PC-9 (cell line): ENCODE measurements around the gene ARF3. TPM values are rescaled to one million over a fixed set of nuclear protein-coding genes. Genes with fewer than 3 reads are reported as not detected.

Experiments
- BruUV-seq: library from RNA; stranded (reverse); fragments of 400-500 nt; replicated peaks from 2 replicates; lab custom pipeline; 2021; lab: Mats Ljungman, UMichigan
- CTCF ChIA-PET: fragments of 300-600 bp; sonication (Branson Sonifier 250); formaldehyde crosslinking; loops from one replicate; lab custom pipeline; 2022; ENCODE audit warnings: antibody characterized with exemption; lab: Charles Lee
- POLR2A ChIA-PET: fragments of 300-600 bp; sonication (Branson Sonifier 250); formaldehyde crosslinking; loops from one replicate; lab custom pipeline; 2022; ENCODE audit warnings: antibody characterized with exemption; ENCODE audit not compliant: unreplicated experiment; lab: Charles Lee
- DNase-seq, 2 experiments: peaks; one replicate each; pipeline versions ENCODE4 v3.0.0 to v3.0.0-alpha.2; 2015 to 2022; ENCODE audit warnings: mixed read lengths in 1 of 2
- H2AFZ ChIP-seq: fragments of 200-600 bp; sonication (generic); 2 replicates; pipeline ENCODE4 v1.8.1; 2017; ENCODE audit warnings: antibody characterized with exemption
- H3F3A ChIP-seq: fragments of 200-600 bp; sonication (generic); 2 replicates; pipeline ENCODE4 v1.8.1; 2017; ENCODE audit warnings: antibody characterized with exemption, mild to moderate bottlenecking, low read depth; ENCODE audit not compliant: insufficient read depth
- H3K27ac ChIP-seq: fragments of 200-600 bp; sonication (generic); 2 replicates; pipeline ENCODE4 v1.6.1; 2016; ENCODE audit warnings: mixed run types
- H3K27me3 ChIP-seq: fragments of 200-600 bp; sonication (generic); 2 replicates; pipeline ENCODE4 v1.6.1; 2016; ENCODE audit warnings: low read depth, mixed run types; ENCODE audit not compliant: insufficient read depth
- H3K36me3 ChIP-seq: fragments of 200-600 bp; sonication (generic); 2 replicates; pipeline ENCODE4 v1.6.1; 2016; ENCODE audit warnings: low read depth, mixed run types
- H3K4me1 ChIP-seq: fragments of 200-600 bp; sonication (generic); replicated peaks from 2 replicates; pipeline ENCODE4 v1.6.1; 2016; ENCODE audit warnings: mixed run types; ENCODE audit not compliant: insufficient read depth
- H3K4me2 ChIP-seq: fragments of 200-600 bp; sonication (generic); 2 replicates; pipeline ENCODE4 v1.6.1; 2017; ENCODE audit warnings: mixed run types
- H3K4me3 ChIP-seq: fragments of 200-600 bp; sonication (generic); 2 replicates; pipeline ENCODE4 v1.6.1; 2016; ENCODE audit warnings: mixed run types
- H3K79me2 ChIP-seq: fragments of 200-600 bp; sonication (generic); 2 replicates; pipeline ENCODE4 v1.6.1; 2017; ENCODE audit warnings: low read depth, mixed run types
- H3K9me2 ChIP-seq: fragments of 200-600 bp; sonication (generic); 2 replicates; pipeline ENCODE4 v1.8.1; 2017; ENCODE audit warnings: mild to moderate bottlenecking; ENCODE audit not compliant: insufficient read depth
- H3K9me3 ChIP-seq: fragments of 200-600 bp; sonication (generic); 2 replicates; pipeline ENCODE4 v1.8.1; 2016; ENCODE audit warnings: low read depth; ENCODE audit not compliant: insufficient read depth
- H4K20me1 ChIP-seq: fragments of 200-600 bp; sonication (generic); 2 replicates; pipeline ENCODE4 v1.8.1; 2017; ENCODE audit not compliant: insufficient read depth
- EZH2 ChIP-seq: fragments of 200-600 bp; sonication (generic); IDR thresholded peaks from 2 replicates; pipeline ENCODE4 v1.8.0; 2017; ENCODE audit warnings: antibody characterized with exemption, low read depth
- intact Hi-C: fragments of 100-400 bp; cut with micrococcal nuclease; formaldehyde crosslinking; loops from one replicate; pipeline ENCODE4 v1.10.0; 2022; ENCODE audit not compliant: unreplicated experiment
- total RNA-seq: library from RNA; stranded (reverse); gene quantifications from 2 replicates; pipeline ENCODE4 v1.2.3, GENCODE V29; 2021
- TF ChIP-seq, protein P1 (sequence below): fragments of 200-600 bp; sonication (generic); conservative IDR thresholded peaks from 2 replicates; pipeline ENCODE4 v1.6.1; 2017; ENCODE audit warnings: mixed run types, antibody characterized with exemption, mild to moderate bottlenecking, moderate library complexity

Gene ARF3
- total RNA-seq, 1 experiment from 2014 or later, result 205 TPM

DNA sequence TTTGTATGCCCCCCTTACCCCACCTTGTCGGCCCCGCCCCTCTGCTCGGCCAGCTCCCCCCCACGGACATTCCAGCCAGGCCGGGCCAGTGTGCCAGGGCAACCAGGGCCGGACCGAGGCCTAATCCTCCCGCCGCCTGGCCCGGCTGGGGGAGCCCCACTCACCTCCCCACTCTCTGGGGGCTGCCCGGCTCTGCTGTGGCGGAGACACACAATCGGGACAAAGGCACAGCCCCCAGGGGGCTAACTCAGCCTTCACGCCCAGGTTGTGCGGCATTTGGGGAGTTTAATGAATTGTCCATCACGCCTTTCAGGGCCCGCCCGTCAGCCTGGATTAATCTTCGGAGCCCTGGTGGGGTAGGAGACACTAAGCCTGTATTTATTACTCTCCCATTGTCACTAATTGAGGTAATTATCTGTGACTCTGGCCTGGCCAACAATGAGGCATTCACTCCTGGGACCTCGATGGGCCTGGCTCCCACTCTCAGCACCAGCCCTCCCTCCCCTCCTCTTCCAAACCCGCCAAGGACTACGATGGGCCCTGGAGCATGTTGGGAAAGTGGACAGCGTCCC is 29.5 kb upstream of the ARF3 start:
- no peak overlapping the region for H2AFZ ChIP-seq
- H4K20me1 ChIP-seq, result no peaks in the 10 kb centered on the region
- DNase-seq, result no peak
- ChIA-PET CTCF (no interaction called here), POLR2A (no interaction called here)
- BruUV-seq, result no TSS peak
- no peaks in the 10 kb centered on the region for H3K4me1 ChIP-seq
- no peak overlapping the region for H3K4me2 ChIP-seq
- TF ChIP-seq, protein P1, sequence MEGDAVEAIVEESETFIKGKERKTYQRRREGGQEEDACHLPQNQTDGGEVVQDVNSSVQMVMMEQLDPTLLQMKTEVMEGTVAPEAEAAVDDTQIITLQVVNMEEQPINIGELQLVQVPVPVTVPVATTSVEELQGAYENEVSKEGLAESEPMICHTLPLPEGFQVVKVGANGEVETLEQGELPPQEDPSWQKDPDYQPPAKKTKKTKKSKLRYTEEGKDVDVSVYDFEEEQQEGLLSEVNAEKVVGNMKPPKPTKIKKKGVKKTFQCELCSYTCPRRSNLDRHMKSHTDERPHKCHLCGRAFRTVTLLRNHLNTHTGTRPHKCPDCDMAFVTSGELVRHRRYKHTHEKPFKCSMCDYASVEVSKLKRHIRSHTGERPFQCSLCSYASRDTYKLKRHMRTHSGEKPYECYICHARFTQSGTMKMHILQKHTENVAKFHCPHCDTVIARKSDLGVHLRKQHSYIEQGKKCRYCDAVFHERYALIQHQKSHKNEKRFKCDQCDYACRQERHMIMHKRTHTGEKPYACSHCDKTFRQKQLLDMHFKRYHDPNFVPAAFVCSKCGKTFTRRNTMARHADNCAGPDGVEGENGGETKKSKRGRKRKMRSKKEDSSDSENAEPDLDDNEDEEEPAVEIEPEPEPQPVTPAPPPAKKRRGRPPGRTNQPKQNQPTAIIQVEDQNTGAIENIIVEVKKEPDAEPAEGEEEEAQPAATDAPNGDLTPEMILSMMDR, result no peak
- no peak for TF ChIP-seq EZH2
- H3K27ac ChIP-seq, result no peak overlapping the region
- no peaks in the 10 kb centered on the region for H3K79me2 ChIP-seq
- peaks cover 29% of the 10 kb centered on the region for H3K27me3 ChIP-seq
- H3F3A ChIP-seq, result no peaks in the 10 kb centered on the region
- no peaks in the 10 kb centered on the region for H3K9me2 ChIP-seq
- intact Hi-C loops, result no loop called here
- H3K4me3 ChIP-seq, result no peak overlapping the region
- H3K9me3 ChIP-seq, result no peaks in the 10 kb centered on the region
- no peaks in the 10 kb centered on the region for H3K36me3 ChIP-seq

DNA sequence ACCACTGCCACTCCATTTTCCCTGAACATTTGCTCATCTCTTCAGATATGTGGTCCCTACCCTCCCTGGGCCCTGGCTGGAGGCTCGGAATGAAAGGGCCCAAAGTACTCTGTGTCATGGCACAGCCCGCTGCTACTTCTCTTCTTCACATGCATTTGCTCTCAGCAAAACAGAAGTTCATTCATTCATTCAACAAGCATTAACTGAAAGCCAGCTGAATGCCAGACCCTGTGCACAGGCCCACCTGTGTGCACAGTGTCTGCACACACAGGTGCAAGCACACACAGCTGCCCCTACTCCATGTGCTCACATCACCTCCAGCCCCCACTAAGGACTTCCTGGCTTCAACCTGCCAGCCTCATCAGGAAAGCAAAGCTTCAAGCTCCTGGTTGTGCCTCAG is 28.6 kb upstream of the ARF3 start:
- Histone ChIP-seq H4K20me1 (no peaks in the 10 kb centered on the region), H3K4me1 (no peaks in the 10 kb centered on the region), H3K4me3 (no peak overlapping the region), H3K79me2 (no peaks in the 10 kb centered on the region), H3K36me3 (no peaks in the 10 kb centered on the region), H2AFZ (no peak overlapping the region), H3K9me2 (no peaks in the 10 kb centered on the region), H3K9me3 (no peaks in the 10 kb centered on the region), H3K27me3 (peaks cover 33% of the 10 kb centered on the region), H3K4me2 (no peak overlapping the region), H3F3A (no peaks in the 10 kb centered on the region), H3K27ac (no peak overlapping the region)
- no peak for DNase-seq
- intact Hi-C loops, result no loop called here
- POLR2A ChIA-PET, result no interaction called here
- CTCF ChIA-PET, result interaction anchor here (0.6 kb wide), 1 partner anchor 39 kb away, joined by 3 read pairs; no protein-coding TSS in a partner anchor
- TF ChIP-seq, protein P1, result no peak
- no peak for TF ChIP-seq EZH2
- BruUV-seq, result no TSS peak

DNA sequence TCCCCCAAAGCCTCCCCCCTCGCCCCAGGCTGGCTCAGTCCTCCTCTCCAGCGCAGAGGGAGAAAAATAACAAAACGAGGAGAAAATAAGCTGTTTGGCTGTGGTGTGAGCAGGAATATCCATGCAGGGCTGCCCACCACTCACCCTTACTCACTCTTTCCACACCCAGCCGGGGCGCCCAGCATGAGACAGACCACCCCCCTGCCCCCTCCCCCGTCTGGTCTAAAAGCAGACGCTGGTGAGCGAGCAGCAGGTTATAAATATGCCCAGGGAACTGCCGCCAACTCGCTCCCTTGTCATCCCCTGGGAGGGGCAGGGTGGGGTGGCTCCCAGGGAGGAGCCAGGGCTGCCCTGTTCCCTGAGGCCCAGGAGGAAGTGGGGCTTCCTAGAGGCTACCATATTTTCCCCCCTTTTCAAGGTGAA is 28.2 kb upstream of the ARF3 start:
- H2AFZ ChIP-seq, result no peak overlapping the region
- H3K27ac ChIP-seq, result no peak overlapping the region
- H3K4me1 ChIP-seq, result no peaks in the 10 kb centered on the region
- H3K4me2 ChIP-seq, result no peak overlapping the region
- H3K27me3 ChIP-seq, result peaks cover 36% of the 10 kb centered on the region
- no peak for TF ChIP-seq EZH2
- TF ChIP-seq, protein P1, result no peak
- ChIA-PET CTCF (interaction anchor here (0.6 kb wide), 1 partner anchor 39 kb away, joined by 3 read pairs; no protein-coding TSS in a partner anchor), POLR2A (no interaction called here)
- no peaks in the 10 kb centered on the region for H3K9me3 ChIP-seq
- H3K79me2 ChIP-seq, result no peaks in the 10 kb centered on the region
- no peak for DNase-seq
- H3F3A ChIP-seq, result no peaks in the 10 kb centered on the region
- no TSS peak for BruUV-seq
- no peaks in the 10 kb centered on the region for H4K20me1 ChIP-seq
- no peak overlapping the region for H3K4me3 ChIP-seq
- H3K9me2 ChIP-seq, result no peaks in the 10 kb centered on the region
- intact Hi-C loops, result no loop called here
- H3K36me3 ChIP-seq, result no peaks in the 10 kb centered on the region
